IMR-90 (cell line): ENCODE data around the gene S1PR4. TPM values are rescaled to one million over a fixed set of nuclear protein-coding genes. Genes with fewer than 3 reads are reported as not detected.

Experiments
- ATAC-seq: fragments of 200-7000 bp; cut with Tn5 transposase; 2 replicates; pipeline ENCODE4 v1.9.1; 2020; ENCODE audit warnings: low read depth, mild to moderate bottlenecking, moderate library complexity
- BruUV-seq: library from RNA; stranded (reverse); fragments of 400-500 nt; replicated peaks from 2 replicates; lab custom pipeline; 2021; lab: Mats Ljungman, UMichigan
- CTCF ChIA-PET: fragments of 300-600 bp; formaldehyde crosslinking; extraction: SDS; loops from one replicate; lab custom pipeline; 2021; ENCODE audit warnings: antibody characterized with exemption; lab: Yijun Ruan, JAX
- POLR2A ChIA-PET: fragments of 300-600 bp; sonication (Branson Sonifier 250); formaldehyde crosslinking; loops from one replicate; lab custom pipeline; 2022; ENCODE audit warnings: antibody characterized with exemption; ENCODE audit not compliant: unreplicated experiment; lab: Charles Lee
- DNase-seq: peaks from one replicate; pipeline ENCODE4 v3.0.0; 2013
- H2AFZ ChIP-seq: replicated peaks from 2 replicates; pipeline ENCODE3; 2013; ENCODE audit warnings: low read length, mild to moderate bottlenecking; ENCODE audit not compliant: poor library complexity
- H2AK5ac ChIP-seq: 2 replicates; pipeline ENCODE4 v1.6.1; 2013; ENCODE audit warnings: low read depth, low read length, inconsistent platforms
- H2AK9ac ChIP-seq: replicated peaks from 2 replicates; pipeline ENCODE3; 2013; ENCODE audit warnings: mild to moderate bottlenecking, low read depth, low read length, moderate library complexity; ENCODE audit not compliant: poor library complexity
- H2BK120ac ChIP-seq: 2 replicates; pipeline ENCODE4 v1.6.1; 2013; ENCODE audit warnings: low read depth, low read length, inconsistent platforms
- H2BK15ac ChIP-seq: 3 replicates; pipeline ENCODE4 v1.6.1; 2013; ENCODE audit warnings: low read depth, low read length, inconsistent platforms
- H2BK20ac ChIP-seq: 2 replicates; pipeline ENCODE4 v1.6.1; 2013; ENCODE audit warnings: low read depth, mild to moderate bottlenecking, inconsistent platforms, low read length, moderate library complexity
- H2BK5ac ChIP-seq: 2 replicates; pipeline ENCODE4 v1.6.1; 2013; ENCODE audit warnings: mild to moderate bottlenecking, low read depth, low read length, inconsistent platforms; ENCODE audit not compliant: poor library complexity, severe bottlenecking
- H3K14ac ChIP-seq: replicated peaks from 2 replicates; pipeline ENCODE4 v1.6.1; 2013; ENCODE audit warnings: low read depth, low read length, inconsistent platforms
- H3K18ac ChIP-seq: 2 replicates; pipeline ENCODE4 v1.6.1; 2013; ENCODE audit warnings: low read depth, low read length, control low read depth
- H3K23ac ChIP-seq: 2 replicates; pipeline ENCODE4 v1.6.1; 2013; ENCODE audit warnings: low read depth, low read length, inconsistent platforms
- H3K27ac ChIP-seq: 2 replicates; pipeline ENCODE4 v1.5.1; 2013; ENCODE audit warnings: mild to moderate bottlenecking, control low read depth, low read length; ENCODE audit not compliant: insufficient read depth
- H3K27me3 ChIP-seq: 2 replicates; pipeline ENCODE4 v1.6.1; 2013; ENCODE audit warnings: low read length; ENCODE audit not compliant: control insufficient read depth, insufficient read depth
- H3K36me3 ChIP-seq: 2 replicates; pipeline ENCODE4 v1.6.1; 2013; ENCODE audit warnings: low read length, mixed read lengths; ENCODE audit not compliant: control insufficient read depth, insufficient read depth
- H3K4ac ChIP-seq: 2 replicates; pipeline ENCODE4 v1.6.1; 2013; ENCODE audit warnings: low read depth, low read length, inconsistent platforms
- H3K4me1 ChIP-seq: 2 replicates; pipeline ENCODE4 v1.6.1; 2013; ENCODE audit warnings: low read length, mixed read lengths; ENCODE audit not compliant: control insufficient read depth, insufficient read depth
- H3K4me2 ChIP-seq: 2 replicates; pipeline ENCODE4 v1.6.1; 2013; ENCODE audit warnings: low read depth, mild to moderate bottlenecking, control low read depth, low read length, moderate library complexity
- H3K4me3 ChIP-seq: 2 replicates; pipeline ENCODE4 v1.5.1; 2013; ENCODE audit warnings: low read depth, mild to moderate bottlenecking, control low read depth, low read length, moderate library complexity; ENCODE audit not compliant: insufficient read depth
- H3K56ac ChIP-seq: 2 replicates; pipeline ENCODE4 v1.6.1; 2013; ENCODE audit warnings: low read length, inconsistent platforms; ENCODE audit not compliant: insufficient read depth; ENCODE audit errors: extremely low read depth
- H3K79me1 ChIP-seq, 2 experiments: 2 replicates each; pipeline ENCODE4 v1.6.1; 2013; ENCODE audit warnings: low read length in 2 of 2, inconsistent platforms in 1 of 2, low read depth in 1 of 2
- H3K9ac ChIP-seq: 2 replicates; pipeline ENCODE4 v1.6.1; 2013; ENCODE audit warnings: low read depth, low read length, control low read depth
- H3K9me1 ChIP-seq: 2 replicates; pipeline ENCODE4 v1.6.1; 2013; ENCODE audit warnings: low read length, inconsistent platforms; ENCODE audit not compliant: insufficient read depth
- H3K9me3 ChIP-seq: 2 replicates; pipeline ENCODE4 v1.6.1; 2013; ENCODE audit warnings: low read length; ENCODE audit not compliant: control insufficient read depth, insufficient read depth
- H4K20me1 ChIP-seq: 2 replicates; pipeline ENCODE4 v1.6.1; 2013; ENCODE audit warnings: low read length, inconsistent platforms; ENCODE audit not compliant: insufficient read depth
- H4K5ac ChIP-seq: 2 replicates; pipeline ENCODE4 v1.6.1; 2013; ENCODE audit warnings: mild to moderate bottlenecking, low read depth, low read length, control low read depth
- H4K8ac ChIP-seq, 2 experiments: 2 replicates each; pipeline ENCODE4 v1.6.1; 2013; ENCODE audit warnings: low read depth in 2 of 2, low read length in 2 of 2, control low read depth in 1 of 2, inconsistent platforms in 1 of 2
- H4K91ac ChIP-seq: 2 replicates; pipeline ENCODE4 v1.6.1; 2013; ENCODE audit warnings: low read depth, low read length, inconsistent platforms; ENCODE audit not compliant: insufficient read depth
- CEBPB ChIP-seq: IDR thresholded peaks from 2 replicates; pipeline ENCODE4 v1.6.1; 2012; ENCODE audit warnings: low read depth, low read length, improper control_type of control experiment
- MAFK ChIP-seq: IDR thresholded peaks from 2 replicates; pipeline ENCODE4 v1.6.1; 2012; ENCODE audit warnings: low read depth, low read length, improper control_type of control experiment
- RCOR1 ChIP-seq: IDR thresholded peaks from 2 replicates; pipeline ENCODE4 v1.6.1; 2012; ENCODE audit warnings: mild to moderate bottlenecking, low read length, improper control_type of control experiment; ENCODE audit not compliant: insufficient replicate concordance
- WGBS, 2 experiments: methylation state at CpG; one replicate each; pipeline versions ENCODE4 v1.1.5 to v1.1.7; 2013; ENCODE audit warnings: missing lambda C conversion rate in 2 of 2; ENCODE audit not compliant: insufficient read length in 1 of 2; ENCODE audit errors: extremely low coverage in 2 of 2; 5-methylcytosine and 5-hydroxymethylcytosine counted together
- dilution Hi-C: fragments of 300-500 bp; cut with HindIII; formaldehyde crosslinking; loops from one replicate; pipeline ENCODE4 v1.14.3; 2018; ENCODE audit warnings: low sequenced_read_pairs; ENCODE audit not compliant: unreplicated experiment
- in situ Hi-C: fragments of 300-500 bp; cut with MboI; formaldehyde crosslinking; loops from 3 replicates; pipeline ENCODE4 v1.14.3; 2019; ENCODE audit warnings: low sequenced_read_pairs, inconsistent platforms, mixed read lengths
- intact Hi-C: fragments of 100-400 bp; cut with micrococcal nuclease; formaldehyde crosslinking; loops from 2 replicates; pipeline ENCODE4 v1.10.0; 2022
- polyA plus RNA-seq, 3 experiments: library from polyadenylated mRNA; depleted of rRNA; stranded (reverse); fragments of >200 nt; gene quantifications; 2 replicates each; pipeline ENCODE4 v1.2.3, GENCODE V29; 2012; ENCODE audit warnings: low replicate concordance in 1 of 3
- total RNA-seq: library from RNA; depleted of rRNA; stranded (reverse); fragments of >200 nt; gene quantifications from 2 replicates; pipeline ENCODE4 v1.2.3, GENCODE V29; 2012
- TF ChIP-seq, protein P1 (sequence below): fragments of 150-350 bp; IDR thresholded peaks from 2 replicates; pipeline ENCODE4 v1.6.1; 2017; ENCODE audit warnings: mild to moderate bottlenecking, antibody characterized with exemption, low read length, low read depth
- TF ChIP-seq, protein P2 (sequence below): conservative IDR thresholded peaks from 2 replicates; pipeline ENCODE4 v1.5.1; 2012; ENCODE audit warnings: mild to moderate bottlenecking, low read depth, low read length, improper control_type of control experiment

The S1PR4 gene
- total and polyA plus RNA-seq, 2 of the 4 experiments (the other 2 are of a cell fraction) = not detected

DNA sequence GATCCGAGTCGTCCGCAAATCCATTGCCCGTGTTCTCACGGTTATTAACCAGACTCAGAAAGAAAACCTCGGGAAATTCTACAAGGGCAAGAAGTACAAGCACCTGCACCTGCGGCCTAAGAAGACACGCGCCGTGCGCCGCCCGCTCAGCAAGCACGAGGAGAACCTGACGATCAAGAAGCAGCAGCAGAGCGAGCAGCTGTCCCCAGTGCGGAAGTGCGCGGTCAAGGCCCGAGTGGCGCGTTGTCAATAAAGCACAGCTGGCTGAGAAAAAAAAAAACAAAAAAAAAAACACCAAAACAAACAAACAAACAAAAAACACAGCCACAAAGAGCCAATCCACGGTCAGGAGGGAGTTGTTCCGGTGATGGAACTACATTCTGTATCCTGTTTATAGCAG, 47.4 kb upstream of the S1PR4 start:
- dilution Hi-C loops = no loop called here
- CTCF ChIA-PET = interaction anchor here (0.7 kb wide), 1 partner anchor 169 kb away, joined by 3 read pairs; no protein-coding TSS in a partner anchor

More for the DNA sequence above, 47.4 kb upstream of the S1PR4 start:
- Histone ChIP-seq H2AK9ac (no peak overlapping the region), H2BK20ac (no peak overlapping the region), H3K9me3 (no peaks in the 10 kb centered on the region), H3K9me1 (no peaks in the 10 kb centered on the region), H3K14ac (no peak overlapping the region), H3K9ac (no peak overlapping the region), H3K27me3 (no peaks in the 10 kb centered on the region), H3K36me3 (no peaks in the 10 kb centered on the region), H3K23ac (no peak overlapping the region), H4K20me1 (no peaks in the 10 kb centered on the region), H3K56ac (no peak overlapping the region), H3K4me1 (no peaks in the 10 kb centered on the region), H3K4me3 (no peak overlapping the region), H4K91ac (no peak overlapping the region), H3K4ac (no peak overlapping the region), H3K27ac (no peak overlapping the region), H2BK15ac (no peak overlapping the region), H3K4me2 (no peak overlapping the region), H4K5ac (no peak overlapping the region), H2BK5ac (no peak overlapping the region), H3K79me1 (no peaks in the 10 kb centered on the region), H4K8ac (no peak overlapping the region), H2AFZ (no peak overlapping the region), H2BK120ac (no peak overlapping the region), H2AK5ac (no peak overlapping the region), H3K18ac (no peak overlapping the region)
- no TSS peak for BruUV-seq
- intact Hi-C loops (no loop called here), in situ Hi-C loops (no loop called here)
- POLR2A ChIA-PET = no interaction called here
- ATAC-seq = no peak
- DNase-seq = no peak
- WGBS, 2 experiments = 94% methylated on average over 7 of the region's 24 CpGs; no CpG with 5 or more reads in 1 of the 2 experiments
- TF ChIP-seq CEBPB (no peak), MAFK (no peak), RCOR1 (no peak)
- TF ChIP-seq, protein P1, sequence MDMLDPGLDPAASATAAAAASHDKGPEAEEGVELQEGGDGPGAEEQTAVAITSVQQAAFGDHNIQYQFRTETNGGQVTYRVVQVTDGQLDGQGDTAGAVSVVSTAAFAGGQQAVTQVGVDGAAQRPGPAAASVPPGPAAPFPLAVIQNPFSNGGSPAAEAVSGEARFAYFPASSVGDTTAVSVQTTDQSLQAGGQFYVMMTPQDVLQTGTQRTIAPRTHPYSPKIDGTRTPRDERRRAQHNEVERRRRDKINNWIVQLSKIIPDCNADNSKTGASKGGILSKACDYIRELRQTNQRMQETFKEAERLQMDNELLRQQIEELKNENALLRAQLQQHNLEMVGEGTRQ = no peak
- TF ChIP-seq, protein P2, sequence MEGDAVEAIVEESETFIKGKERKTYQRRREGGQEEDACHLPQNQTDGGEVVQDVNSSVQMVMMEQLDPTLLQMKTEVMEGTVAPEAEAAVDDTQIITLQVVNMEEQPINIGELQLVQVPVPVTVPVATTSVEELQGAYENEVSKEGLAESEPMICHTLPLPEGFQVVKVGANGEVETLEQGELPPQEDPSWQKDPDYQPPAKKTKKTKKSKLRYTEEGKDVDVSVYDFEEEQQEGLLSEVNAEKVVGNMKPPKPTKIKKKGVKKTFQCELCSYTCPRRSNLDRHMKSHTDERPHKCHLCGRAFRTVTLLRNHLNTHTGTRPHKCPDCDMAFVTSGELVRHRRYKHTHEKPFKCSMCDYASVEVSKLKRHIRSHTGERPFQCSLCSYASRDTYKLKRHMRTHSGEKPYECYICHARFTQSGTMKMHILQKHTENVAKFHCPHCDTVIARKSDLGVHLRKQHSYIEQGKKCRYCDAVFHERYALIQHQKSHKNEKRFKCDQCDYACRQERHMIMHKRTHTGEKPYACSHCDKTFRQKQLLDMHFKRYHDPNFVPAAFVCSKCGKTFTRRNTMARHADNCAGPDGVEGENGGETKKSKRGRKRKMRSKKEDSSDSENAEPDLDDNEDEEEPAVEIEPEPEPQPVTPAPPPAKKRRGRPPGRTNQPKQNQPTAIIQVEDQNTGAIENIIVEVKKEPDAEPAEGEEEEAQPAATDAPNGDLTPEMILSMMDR = no peak
